Transverse colon (tissue), 4 donors: Measurements from ENCODE around the gene ADD1. TPM values are rescaled to one million over a fixed set of nuclear protein-coding genes. Genes with fewer than 3 reads are reported as not detected.

Experiments used
- DNase-seq: peaks from one replicate; pipeline ENCODE4 v3.0.0-alpha.2; 2019
- H3K27ac ChIP-seq, 4 donors: fragments of 200-600 bp; sonication (generic); 2 replicates each; pipeline ENCODE4 v1.5.1; 2016 to 2018; ENCODE audit warnings: inconsistent platforms in 4 of 4
- H3K27me3 ChIP-seq: fragments of 200-600 bp; sonication (generic); 2 replicates; pipeline ENCODE4 v1.5.1; 2017; ENCODE audit warnings: inconsistent platforms
- H3K36me3 ChIP-seq, 4 donors: fragments of 200-600 bp; sonication (generic); 2 replicates each; pipeline ENCODE4 v1.5.1; 2017 to 2019; ENCODE audit warnings: inconsistent platforms in 4 of 4
- H3K4me1 ChIP-seq, 4 donors: fragments of 200-600 bp; sonication (generic); 2 replicates each; pipeline ENCODE4 v1.5.1; 2017 to 2020; ENCODE audit warnings: inconsistent platforms in 4 of 4
- H3K4me3 ChIP-seq, 4 donors: fragments of 200-600 bp; sonication (generic); 1 replicate in 1 of 4; 2 replicates in 3 of 4; pipeline versions ENCODE4 v1.5.1 to v1.6.1; 2017 to 2019; ENCODE audit warnings: inconsistent platforms in 4 of 4
- H3K9me3 ChIP-seq, 2 donors: fragments of 200-600 bp; sonication (generic); 2 replicates each; pipeline ENCODE4 v1.5.1; 2017 to 2019; ENCODE audit warnings: inconsistent platforms in 2 of 2
- CTCF ChIP-seq, 5 experiments: fragments of 200-600 bp in 3 of 5; fragments of 450-650 bp in 2 of 5; sonication (generic) in 3 of 5; IDR thresholded peaks; 1 replicate in 2 of 5; 2 replicates in 3 of 5; pipeline ENCODE4 v1.5.1; 2016 to 2017; ENCODE audit warnings: antibody characterized with exemption in 5 of 5, inconsistent platforms in 3 of 5, mild to moderate bottlenecking in 2 of 5, moderate library complexity in 1 of 5
- EP300 ChIP-seq: sonication (generic); formaldehyde crosslinking; IDR thresholded peaks from one replicate; pipeline ENCODE4 v1.6.1; 2017; ENCODE audit warnings: antibody characterized with exemption, low read depth
- POLR2A ChIP-seq: fragments of 450-650 bp; IDR thresholded peaks from one replicate; pipeline ENCODE4 v1.6.1; 2016; ENCODE audit warnings: antibody characterized with exemption, mild to moderate bottlenecking, moderate library complexity
- POLR2AphosphoS5 ChIP-seq, 3 donors: sonication (generic); formaldehyde crosslinking; IDR thresholded peaks; one replicate each; pipeline ENCODE4 v1.6.1; 2016; ENCODE audit warnings: antibody characterized with exemption in 3 of 3
- WGBS, 2 donors: methylation state at CpG; one replicate each; pipeline ENCODE4 v1.1.5; 2018; ENCODE audit warnings: low coverage in 1 of 2; 5-methylcytosine and 5-hydroxymethylcytosine counted together
- in situ Hi-C, 4 donors: fragments of 200-750 bp; cut with MboI; loops; one replicate each; pipeline versions ENCODE4 v1.15.0 to v1.15.1; 2017; ENCODE audit warnings: low sequenced_read_pairs in 3 of 4, low pct_ligation_motif_present in 1 of 4, low pct_unique_long_range_greater_than_20kb in 1 of 4
- intact Hi-C: fragments of 100-400 bp; cut with DNase I; formaldehyde crosslinking; loops from one replicate; pipeline ENCODE4 v1.15.1; 2023; ENCODE audit warnings: low total_unique reads
- total RNA-seq, 4 donors: library from RNA; depleted of rRNA; stranded (reverse); fragments of >200 nt; gene quantifications; one replicate each; pipeline ENCODE4 v1.1.0, GENCODE V29; 2016

ADD1 gene
- total RNA-seq, 4 donors from 2014 or later: 218 to 392 (median 299) TPM

- WGBS, 2 donors: 20 to 53% methylated on average over 3 to 5 of the region's 5 CpGs
- Histone ChIP-seq H3K27ac (peak overlapping the region; percentile 11 to 32 (median 14)), H3K9me3 (no peaks in the 10 kb centered on the region), H3K36me3 (peaks cover 0 to 31% (median 14%) of the 10 kb centered on the region in 4 donors), H3K27me3 (no peaks in the 10 kb centered on the region), H3K4me3 (no peak overlapping the region), H3K4me1 (peaks cover 0 to 22% (median 13%) of the 10 kb centered on the region in 4 donors)
- in situ Hi-C loops (no loop called here), intact Hi-C loops (no loop called here)
- TF ChIP-seq EP300 (no peak), POLR2AphosphoS5 (IDR thresholded peaks at IDR 0.05) (no peak), POLR2A (no peak), CTCF (IDR thresholded peaks at IDR 0.05) (no peak)
- no peak for DNase-seq
Measured at GRCh38 chr4:2891294-2891693, 47.6 kb downstream of the ADD1 start.

GRCh38 chr4:2893772-2894171, 50.1 kb downstream of the ADD1 start:
- 35 to 41% methylated on average over 5 of the region's 5 CpGs for WGBS, 2 donors
- Histone ChIP-seq H3K4me3 (no peak overlapping the region), H3K27ac (no peak overlapping the region), H3K9me3 (no peaks in the 10 kb centered on the region), H3K27me3 (no peaks in the 10 kb centered on the region), H3K4me1 (peaks cover 0 to 22% (median 13%) of the 10 kb centered on the region in 4 donors), H3K36me3 (peaks cover 0 to 47% (median 20%) of the 10 kb centered on the region in 4 donors)
- no peak for DNase-seq
- in situ Hi-C loops (no loop called here), intact Hi-C loops (no loop called here)
- TF ChIP-seq EP300: no peak
- no peak for TF ChIP-seq POLR2AphosphoS5 (IDR thresholded peaks at IDR 0.05)
- no peak for TF ChIP-seq CTCF (IDR thresholded peaks at IDR 0.05)
- TF ChIP-seq POLR2A: no peak

GRCh38 chr4:2898001-2898400, 54.4 kb downstream of the ADD1 start:
- Histone ChIP-seq H3K9me3 (no peaks in the 10 kb centered on the region), H3K27me3 (no peaks in the 10 kb centered on the region), H3K4me1 (peaks cover 0 to 13% (median 6%) of the 10 kb centered on the region in 4 donors), H3K36me3 (peaks cover 0 to 66% (median 33%) of the 10 kb centered on the region in 4 donors), H3K27ac (no peak overlapping the region), H3K4me3 (no peak overlapping the region)
- 60 to 92% methylated on average over 1 to 3 of the region's 3 CpGs for WGBS, 2 donors
- TF ChIP-seq EP300 (no peak), POLR2A (no peak)
- in situ Hi-C loops (no loop called here), intact Hi-C loops (no loop called here)
- no peak for DNase-seq

GRCh38 chr4:2900741-2901140, 57.1 kb downstream of the ADD1 start:
- 78 to 89% methylated on average over 5 to 6 of the region's 6 CpGs for WGBS, 2 donors
- H3K36me3 ChIP-seq: peaks cover 0 to 57% (median 27%) of the 10 kb centered on the region in 4 donors

More at GRCh38 chr4:2900741-2901140, 57.1 kb downstream of the ADD1 start:
- TF ChIP-seq CTCF (IDR thresholded peaks at IDR 0.05) (no peak), EP300 (no peak), POLR2A (no peak), POLR2AphosphoS5 (IDR thresholded peaks at IDR 0.05) (no peak)
- Histone ChIP-seq H3K27ac (no peak overlapping the region), H3K4me3 (no peak overlapping the region), H3K9me3 (no peaks in the 10 kb centered on the region), H3K4me1 (peaks cover 0 to 3% (median 1%) of the 10 kb centered on the region in 4 donors), H3K27me3 (no peaks in the 10 kb centered on the region)
- in situ Hi-C loops (no loop called here), intact Hi-C loops (no loop called here)
- no peak for DNase-seq
